Breast epithelium (tissue), 3 donors: ENCODE results near the gene IGSF6.

Experiments used
- POLR2A ChIP-seq: fragments of 450-650 bp; IDR thresholded peaks from one replicate; pipeline ENCODE4 v1.6.1; 2016; ENCODE audit warnings: antibody characterized with exemption, mild to moderate bottlenecking, moderate library complexity
- TF ChIP-seq, protein P1 (sequence below), 3 donors: fragments of 450-650 bp; IDR thresholded peaks; one replicate each; pipeline ENCODE4 v1.5.1; 2016 to 2017; ENCODE audit warnings: antibody characterized with exemption in 3 of 3, mild to moderate bottlenecking in 3 of 3, moderate library complexity in 3 of 3

DNA sequence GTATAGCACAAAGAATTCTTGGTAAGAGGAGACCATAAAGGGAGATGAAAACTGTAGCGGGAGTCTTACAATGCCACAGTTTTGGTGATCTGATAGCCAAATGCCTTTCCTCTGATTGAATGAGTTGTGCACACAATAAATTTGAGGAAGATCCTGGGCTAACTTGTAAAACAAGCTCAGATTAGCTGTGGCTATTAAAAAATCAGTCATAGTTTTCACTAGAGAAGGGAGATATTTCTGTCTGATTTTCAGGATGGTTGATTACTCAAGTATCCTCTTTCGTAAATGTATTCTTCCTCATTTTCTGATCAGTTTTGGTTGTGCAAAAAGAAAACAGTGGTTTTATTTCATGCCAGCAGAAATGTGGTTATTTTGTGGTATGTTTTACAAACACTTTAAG, 62.1 kb downstream of the IGSF6 start:
- TF ChIP-seq, protein P1, sequence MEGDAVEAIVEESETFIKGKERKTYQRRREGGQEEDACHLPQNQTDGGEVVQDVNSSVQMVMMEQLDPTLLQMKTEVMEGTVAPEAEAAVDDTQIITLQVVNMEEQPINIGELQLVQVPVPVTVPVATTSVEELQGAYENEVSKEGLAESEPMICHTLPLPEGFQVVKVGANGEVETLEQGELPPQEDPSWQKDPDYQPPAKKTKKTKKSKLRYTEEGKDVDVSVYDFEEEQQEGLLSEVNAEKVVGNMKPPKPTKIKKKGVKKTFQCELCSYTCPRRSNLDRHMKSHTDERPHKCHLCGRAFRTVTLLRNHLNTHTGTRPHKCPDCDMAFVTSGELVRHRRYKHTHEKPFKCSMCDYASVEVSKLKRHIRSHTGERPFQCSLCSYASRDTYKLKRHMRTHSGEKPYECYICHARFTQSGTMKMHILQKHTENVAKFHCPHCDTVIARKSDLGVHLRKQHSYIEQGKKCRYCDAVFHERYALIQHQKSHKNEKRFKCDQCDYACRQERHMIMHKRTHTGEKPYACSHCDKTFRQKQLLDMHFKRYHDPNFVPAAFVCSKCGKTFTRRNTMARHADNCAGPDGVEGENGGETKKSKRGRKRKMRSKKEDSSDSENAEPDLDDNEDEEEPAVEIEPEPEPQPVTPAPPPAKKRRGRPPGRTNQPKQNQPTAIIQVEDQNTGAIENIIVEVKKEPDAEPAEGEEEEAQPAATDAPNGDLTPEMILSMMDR (IDR thresholded peaks at IDR 0.05), result no peak
- no peak for TF ChIP-seq POLR2A
